HG03060 (cell line): ENCODE results near the gene ZBTB40.

Experiments used
- ATAC-seq: cut with Tn5 transposase; IDR thresholded peaks from one replicate; pipeline ENCODE4 v1.9.1; 2021; ENCODE audit warnings: low read depth, moderate number of reproducible peaks; ENCODE audit not compliant: unreplicated experiment

The ZBTB40 gene

DNA sequence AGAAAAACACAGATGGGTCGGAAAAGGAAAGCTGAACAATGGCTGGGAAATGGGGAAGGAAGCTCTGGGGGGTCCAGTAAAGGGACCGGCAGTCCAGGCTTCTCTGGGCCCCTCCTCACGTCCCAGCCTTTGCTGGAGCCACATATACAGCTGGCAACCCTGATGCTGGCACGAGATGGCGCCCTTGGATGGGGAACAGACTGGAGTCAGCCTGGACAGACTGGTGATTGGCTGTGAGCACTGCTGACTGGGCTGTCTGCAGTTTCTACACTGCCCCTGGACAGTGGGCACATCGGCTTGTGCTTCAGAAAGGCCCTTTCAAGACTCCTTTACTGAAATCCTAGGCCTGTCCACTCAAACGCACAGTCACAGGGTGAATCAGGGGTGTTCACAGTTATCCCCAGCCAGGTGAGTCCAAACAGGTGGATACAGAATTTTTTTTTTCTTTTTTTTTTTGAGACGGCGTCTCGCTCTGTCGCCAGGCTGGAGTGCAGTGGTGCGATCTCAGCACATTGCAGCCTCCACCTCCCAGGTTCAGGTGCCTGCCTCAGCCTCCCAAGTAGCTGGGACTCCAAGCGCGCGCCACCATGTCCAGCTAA is 31.1 kb upstream of the ZBTB40 start:
- ATAC-seq: no peak

DNA sequence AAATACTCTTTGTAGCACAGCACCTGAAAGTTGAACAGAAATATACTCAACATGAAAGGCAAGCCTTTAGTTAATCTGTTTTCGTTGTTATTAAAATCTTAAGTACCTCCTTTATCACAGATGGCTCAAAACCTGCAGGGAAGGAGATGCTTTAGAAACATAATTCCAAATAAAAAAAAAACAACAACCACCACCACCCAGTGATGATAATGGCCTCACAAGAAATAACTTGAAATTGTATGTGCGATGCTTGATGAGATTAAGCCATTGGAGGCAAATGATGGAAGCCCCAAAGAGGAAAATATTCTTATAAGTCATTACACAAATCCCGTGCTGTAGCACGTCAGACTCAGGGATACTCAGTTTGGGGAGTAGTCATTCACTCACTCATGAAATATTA is 24.9 kb upstream of the ZBTB40 start:
- no peak for ATAC-seq

DNA sequence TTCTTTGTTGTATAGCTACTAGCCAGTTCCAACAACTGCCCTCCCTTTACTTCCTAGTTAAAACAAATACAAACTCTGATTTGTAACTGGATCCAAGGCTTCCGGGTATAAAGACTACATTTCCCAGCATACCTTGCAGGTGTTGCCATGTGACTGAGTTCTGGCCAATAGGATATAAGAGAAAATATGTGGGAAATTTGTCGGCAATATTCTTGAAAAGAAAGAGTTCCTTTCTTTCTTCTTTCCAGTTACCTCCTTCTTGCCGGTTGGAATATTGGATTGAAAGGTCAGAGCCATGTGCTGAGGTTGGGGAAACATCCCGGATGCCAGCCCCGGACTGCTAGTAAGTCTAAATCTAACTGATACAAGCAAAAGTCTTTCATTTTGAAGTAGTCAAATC is 23.0 kb upstream of the ZBTB40 start:
- no peak for ATAC-seq

DNA sequence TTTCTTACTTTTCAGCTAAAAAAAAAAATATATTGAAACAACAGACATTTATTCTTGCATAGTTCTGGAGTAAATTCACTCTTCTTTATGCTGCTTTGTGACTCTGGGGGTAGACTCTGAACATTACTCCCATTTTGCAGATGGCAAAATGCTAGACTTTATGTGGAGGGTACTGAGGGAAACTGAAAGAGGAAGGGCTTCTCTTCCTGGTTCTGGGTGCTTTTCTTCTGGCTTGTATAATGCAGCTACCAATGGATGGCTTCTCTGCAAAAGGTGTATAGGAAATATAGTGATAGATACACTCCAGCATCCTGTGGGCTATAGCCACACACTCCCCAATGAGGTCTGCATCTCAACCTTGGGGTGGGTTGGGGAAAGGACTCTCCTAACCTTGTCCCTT is 19.7 kb upstream of the ZBTB40 start:
- ATAC-seq: no peak

DNA sequence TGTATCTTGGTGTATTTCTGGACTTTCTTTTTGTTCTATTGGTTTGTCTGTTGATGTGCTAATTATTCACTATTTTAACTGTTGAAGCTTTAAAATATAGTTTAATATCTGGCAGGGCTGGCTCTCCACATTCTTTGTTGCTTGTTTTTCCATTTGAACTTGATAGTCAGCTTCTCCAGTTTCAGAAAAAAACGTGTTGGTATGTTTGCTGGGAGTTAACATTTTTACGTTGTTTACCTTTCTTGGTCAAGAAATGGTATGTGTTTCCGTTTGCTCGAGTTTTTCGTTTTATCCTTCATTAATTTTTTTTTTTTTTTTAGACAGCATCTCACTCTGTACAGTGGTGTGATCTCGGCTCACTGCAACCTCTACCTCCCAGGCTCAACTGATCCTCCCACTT is 16.9 kb upstream of the ZBTB40 start:
- ATAC-seq: no peak

DNA sequence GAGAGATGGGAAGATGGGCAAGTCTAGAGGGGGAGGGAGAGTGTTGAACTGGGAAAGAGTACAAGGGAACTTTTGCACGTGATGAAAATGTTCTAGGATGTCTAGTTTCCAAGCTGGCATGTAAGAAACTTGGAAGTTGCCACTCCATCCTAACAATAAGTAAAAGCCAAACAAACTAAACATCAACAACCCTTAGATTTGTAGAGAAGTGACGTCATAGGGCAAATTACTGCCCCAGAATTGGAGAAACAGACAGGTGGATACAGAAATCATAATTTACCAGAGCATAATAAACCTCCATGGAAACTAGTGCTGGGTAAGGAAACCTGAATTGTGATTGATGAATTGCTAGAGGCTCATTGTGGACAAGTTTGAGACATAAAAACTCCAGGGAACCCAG is 14.7 kb upstream of the ZBTB40 start:
- ATAC-seq: no peak

DNA sequence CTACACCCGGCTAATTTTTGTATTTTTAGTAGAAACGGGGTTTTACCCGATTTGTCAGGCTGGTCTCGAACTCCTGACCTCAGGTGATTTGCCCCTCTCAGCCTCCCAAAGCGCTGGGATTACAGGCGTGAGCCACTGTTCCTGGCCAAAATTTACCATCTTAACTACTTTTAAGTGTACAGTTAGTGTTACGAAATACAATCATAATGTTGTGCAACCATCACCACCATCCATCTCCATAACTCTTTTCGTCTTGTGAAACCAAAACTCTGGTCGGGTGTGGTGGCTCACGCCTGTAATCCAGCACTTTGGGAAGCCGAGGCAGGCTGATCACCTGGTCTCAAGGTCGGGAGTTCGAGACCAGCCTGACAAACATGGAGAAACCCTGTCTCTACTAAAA is 14.1 kb upstream of the ZBTB40 start:
- ATAC-seq: no peak

DNA sequence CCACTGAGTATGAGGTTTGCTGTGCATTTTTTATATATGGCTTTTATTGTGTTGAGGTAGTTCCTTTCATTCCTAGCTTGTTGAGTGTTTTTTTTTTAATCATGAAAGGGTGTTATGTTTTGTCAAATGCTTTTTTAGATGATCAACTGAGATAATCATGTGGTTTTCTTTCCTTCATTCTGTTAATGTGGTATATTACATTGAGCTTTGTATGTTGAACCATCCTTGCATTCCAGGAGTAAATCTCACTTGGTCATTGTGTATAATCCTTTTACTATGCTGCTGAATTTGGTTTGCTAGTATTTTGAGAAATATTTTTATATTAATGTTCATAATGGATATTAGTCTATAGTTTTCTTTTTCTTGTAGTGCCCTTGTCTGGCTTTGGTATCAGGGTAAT is 11.1 kb upstream of the ZBTB40 start:
- no peak for ATAC-seq

DNA sequence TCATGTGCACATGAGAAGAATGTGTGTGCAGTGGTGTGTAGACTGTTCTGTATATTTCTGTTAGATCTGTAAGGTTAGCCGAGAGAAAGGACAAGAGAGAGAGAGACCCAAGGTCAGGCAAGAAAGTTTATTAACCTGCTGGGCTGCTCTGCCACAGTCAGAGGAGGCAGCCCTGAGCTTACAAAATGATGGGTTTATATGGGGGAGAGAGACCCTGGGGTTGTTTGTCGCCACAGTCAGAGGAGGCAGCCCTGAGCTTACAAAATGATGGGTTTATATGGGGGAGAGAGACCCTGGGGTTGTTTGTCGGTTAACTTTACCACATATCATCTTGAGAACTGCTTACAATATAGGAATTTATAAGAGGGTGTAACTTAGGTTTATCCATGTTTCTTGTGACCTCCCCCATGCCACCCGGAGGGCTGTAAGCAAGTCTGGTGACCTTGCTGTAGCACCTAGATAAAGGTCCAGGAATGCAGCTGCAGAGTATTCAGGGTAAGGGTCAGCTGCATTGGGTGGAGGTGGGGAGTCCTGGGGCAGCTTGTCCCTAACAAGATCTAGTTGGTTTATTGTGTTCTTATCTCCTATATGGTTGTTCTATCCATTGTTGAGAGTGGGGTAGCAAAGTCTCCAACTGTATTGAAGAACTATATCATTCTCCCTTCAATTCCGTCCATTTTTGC is 9.3 kb upstream of the ZBTB40 start:
- ATAC-seq: no peak

DNA sequence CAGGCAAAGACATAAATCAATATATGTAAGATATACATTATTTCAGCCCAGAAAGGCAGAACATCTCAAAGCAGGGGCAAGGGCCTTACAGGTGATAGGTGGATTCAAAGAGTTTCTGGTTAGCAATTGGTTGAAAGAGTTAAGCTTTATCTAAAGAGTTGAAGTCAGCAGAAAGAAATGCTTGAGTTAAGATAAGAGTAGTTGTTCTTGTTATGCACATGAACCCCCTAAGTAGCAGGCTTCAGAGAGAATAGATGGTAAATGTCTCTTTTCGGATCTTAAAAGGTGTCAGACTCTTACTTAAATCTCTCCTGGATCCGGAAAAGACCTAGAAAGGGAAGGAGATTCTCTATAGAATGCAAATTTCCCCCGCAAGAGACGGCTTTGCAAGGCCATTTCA is 8.3 kb upstream of the ZBTB40 start:
- no peak for ATAC-seq

DNA sequence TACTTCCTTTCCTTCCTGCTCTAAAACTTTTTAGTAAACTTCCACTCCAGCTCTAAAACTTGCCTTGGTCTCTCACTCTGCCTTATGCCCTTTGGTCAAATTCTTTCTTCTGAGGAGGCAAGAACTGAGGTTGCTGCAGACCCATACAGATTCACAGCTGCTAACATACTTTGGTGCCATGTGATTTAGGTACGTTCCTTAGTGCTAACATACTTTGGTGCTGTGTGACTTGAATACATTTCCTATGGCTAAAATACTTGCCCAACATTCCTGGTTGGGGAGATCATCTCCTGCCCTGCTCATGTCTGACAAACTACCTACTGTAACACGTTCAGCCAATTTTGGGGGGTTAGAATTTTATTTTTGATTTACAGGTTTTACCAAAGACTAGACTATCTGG is 6.8 kb upstream of the ZBTB40 start:
- no peak for ATAC-seq

DNA sequence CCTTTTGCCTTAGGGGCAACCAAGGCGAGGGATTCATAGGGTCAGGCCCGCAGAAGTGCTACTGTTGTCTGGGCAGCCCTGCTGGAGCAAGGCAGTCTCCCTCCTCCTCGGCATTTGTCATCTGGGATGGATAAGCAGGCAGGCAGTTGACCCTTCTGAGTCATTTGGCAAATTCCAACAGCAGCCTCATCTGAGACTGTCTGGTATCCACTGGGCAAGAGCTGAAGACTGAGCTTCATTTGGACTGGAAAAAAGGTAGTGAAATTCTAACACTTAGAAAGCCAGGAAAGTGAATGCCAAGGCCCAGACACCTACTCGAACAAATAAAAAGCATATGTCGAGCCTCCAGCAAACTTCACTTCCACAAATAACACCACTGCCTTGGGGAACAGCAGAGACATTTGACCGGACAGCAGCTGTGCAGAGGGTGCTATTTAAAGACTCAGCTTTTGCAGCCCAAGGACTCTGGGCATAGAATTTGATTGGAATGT is 4.0 kb upstream of the ZBTB40 start:
- ATAC-seq: no peak

DNA sequence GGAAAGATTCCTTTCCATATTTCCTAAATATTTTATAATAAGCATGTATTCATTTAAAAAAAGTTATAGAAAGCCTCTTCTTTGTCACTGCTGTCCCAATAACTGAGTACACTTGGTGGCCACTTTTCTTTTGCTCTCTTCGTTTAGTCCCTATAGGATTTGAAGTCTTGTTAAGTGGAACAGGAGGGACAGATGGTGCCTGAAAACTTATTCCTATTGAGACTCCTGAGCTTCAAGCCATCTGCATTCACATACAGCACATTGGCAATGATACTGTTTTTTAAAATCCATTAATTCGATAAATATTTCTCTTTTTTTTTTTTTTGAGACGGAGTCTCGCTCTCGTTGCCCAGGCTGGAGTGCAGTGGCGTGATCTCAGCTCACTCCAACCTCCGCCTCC is 2.0 kb upstream of the ZBTB40 start:
- ATAC-seq: no peak

DNA sequence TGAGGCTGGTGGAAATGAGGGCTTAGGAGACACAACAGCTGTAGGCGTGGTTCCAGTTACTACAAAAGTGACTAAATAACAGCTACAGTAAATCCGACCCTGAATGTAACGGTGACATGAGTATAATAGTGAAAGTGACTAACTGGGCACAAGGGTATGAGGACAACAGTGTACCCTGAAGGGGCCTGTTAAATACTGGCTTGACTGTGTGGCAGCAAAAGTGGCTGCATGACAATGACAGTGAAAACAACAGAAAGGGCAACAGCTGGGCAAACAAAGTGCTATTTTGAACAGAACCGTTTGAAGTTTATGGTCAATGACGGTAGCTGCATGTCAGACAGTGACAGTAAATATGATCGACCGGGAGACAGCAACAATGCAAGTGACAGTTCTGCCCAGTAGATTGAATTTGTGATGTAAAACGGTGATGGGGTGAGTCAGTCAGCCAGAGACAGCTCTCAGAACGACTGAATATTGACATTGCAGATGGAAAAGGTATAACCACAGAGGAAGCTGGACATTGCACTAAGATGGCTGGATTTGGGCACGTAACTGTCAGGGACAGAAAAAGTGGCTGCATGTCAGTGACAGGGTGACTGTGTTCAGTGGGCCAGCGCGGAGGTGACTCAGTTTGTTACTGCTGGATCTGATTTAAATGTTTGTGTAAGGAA is 1.2 kb upstream of the ZBTB40 start:
- no peak for ATAC-seq

DNA sequence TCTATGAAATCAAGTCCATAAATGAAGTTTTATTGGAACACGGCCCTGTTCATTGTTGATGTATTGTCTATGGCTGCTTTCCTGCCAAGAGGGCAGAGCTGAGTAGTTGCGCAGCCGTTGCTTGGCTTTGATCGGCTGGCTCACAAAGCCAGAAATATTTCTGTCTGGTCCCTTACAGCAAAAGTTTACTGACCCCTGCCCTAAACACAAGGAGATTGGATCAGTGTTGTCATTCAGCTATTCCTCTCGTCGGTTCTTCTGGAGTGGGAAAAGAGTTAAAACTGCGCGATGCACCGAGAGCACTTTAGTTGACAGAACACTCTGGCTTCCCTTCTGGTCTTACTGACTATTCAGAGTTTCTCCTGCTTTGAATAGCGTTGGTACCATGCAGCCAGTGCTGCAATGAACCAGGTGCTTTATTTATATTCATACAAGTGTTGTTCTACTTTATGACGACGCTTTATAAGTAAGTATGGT is 868 bp downstream of the ZBTB40 start:
- ATAC-seq: no peak

DNA sequence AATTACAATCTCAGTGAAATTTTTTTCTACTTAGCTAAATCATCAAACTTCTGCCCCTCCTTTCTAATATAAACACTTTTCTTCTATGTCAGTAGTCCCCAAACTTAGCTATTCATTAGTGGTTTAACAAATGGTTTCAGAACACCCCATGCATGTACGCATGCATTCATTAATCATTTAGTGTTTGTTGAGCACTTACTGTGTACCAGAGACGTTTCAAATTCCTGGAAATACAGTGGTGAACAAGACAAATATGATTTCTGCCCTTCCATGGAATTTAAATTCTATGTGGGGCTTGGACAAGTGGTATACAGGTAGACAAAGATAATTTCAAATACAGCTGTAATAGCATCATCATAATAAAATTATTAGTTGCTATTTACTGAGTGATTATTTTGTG is 1.5 kb downstream of the ZBTB40 start:
- ATAC-seq: no peak

DNA sequence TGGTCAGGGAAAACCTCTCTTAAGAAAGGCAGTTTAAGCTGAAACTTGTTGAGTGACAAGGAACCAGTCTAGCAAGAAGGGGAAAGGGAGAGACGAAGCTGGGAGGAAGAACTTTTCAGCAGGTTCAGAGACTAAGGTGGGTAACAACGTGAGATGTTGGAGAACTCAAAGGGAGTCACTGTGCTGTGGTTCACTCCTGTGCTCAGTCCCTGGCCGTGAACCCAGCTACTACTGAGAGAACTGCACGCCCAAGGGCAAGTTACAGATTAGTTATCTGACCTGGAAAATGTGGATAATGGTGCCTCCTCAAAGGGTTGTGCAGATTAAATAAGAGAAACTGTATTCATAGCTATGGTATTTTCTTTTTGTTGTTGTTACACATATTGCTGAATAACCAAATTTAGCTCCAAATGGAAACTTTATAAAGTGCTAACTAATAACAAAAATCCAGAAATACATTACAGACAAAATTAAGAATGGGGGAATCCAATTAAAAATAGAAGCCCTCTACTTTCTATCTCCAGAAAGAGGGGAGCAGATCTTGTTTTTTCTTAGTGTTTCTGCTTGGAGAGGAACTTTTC is 2.9 kb downstream of the ZBTB40 start:
- ATAC-seq: no peak

DNA sequence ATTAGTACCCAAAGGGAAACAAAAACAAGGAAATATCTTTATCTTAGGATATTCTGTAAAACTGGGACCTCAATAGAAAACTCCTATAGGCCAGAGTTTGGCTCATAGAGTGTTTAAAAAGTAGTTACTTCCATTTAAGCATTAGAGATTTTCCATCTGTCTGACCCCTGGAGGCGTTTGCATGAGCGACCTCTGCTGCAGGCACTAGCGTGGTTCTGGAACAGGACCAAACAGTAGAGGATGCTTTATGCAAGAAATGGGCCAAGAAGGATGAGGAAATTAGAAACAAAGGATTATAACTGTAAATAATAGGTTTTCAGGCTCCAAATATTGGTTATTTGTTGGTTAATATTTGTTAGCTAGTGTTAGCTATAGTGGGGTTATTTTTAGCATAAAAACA is 5.7 kb downstream of the ZBTB40 start:
- ATAC-seq: no peak

DNA sequence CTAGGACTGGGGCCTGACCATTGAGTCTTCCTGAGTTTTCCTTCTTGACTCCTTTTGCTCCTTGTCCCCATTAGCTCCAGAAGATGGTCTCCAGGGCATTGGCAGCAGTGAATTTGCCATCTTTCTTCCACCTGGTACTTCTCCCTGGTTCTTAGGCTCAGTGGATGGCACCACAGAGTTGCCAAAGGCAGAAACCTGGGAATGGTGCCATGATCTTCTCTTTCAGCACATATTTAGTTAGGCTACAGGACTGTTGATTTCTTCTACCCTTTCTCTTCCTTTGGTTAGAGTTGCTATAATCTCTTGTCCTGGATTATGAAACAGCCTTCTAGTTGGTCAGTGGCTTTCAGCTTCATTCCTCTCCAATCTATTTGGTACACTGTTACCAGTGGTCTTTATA is 6.2 kb downstream of the ZBTB40 start:
- ATAC-seq: no peak

DNA sequence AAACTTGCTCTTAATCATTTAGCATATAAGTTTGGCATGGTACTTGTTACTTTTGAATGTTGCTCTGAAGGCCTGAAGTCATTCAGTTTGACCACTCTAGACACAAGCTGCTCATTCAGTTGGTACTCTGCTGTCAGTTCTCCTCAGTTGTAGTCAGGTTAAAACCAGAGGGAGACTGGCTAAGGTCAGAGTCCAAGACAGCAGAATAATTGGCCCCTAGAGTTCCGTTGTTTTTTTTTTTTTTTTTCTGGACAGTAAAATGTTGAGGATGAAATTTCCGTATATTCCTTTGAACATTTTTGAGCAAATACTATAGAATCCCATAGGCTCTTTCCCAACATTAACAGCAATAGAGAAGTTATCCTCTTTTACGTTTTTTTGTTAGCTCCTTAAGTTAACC is 9.4 kb downstream of the ZBTB40 start:
- no peak for ATAC-seq

DNA sequence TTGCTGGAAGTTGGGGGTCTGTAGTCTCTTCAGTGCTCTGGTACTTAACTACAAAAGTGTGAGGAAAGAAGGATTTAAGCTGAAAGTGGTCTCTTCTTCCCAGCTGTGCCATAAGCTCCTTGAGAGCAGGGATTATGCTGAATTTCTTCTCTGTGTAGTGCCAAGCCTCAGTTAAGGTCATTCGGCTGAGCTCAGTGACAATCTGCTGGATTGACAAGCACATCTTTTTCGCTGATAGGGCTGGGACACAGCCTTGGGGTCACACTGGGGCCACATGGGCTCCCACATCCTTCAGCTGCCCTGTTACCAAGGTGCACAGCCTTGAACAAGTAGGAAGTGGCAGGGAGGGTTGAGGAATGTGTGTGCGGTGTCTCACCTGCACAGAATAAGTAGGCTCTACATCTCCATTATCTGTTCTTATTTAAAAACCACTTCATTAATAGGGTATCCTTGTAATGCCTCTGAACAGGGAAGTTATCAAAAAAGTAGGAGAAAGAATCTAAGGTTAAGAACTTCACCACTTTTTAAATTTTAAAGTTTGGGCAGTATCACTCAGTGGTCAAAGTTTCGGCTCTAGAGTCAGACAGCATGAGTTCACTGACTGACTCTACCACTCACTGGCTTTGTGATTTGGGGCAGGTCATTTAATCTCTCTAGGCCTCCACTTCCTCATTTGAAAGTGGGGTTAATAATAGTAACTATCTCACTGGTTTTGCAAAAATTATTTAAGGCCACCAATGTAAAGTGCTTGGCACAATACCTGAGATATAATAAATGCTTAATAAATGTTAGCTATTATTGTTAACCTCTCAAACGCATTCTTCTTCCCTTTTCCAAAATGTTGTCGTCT is 10.3 kb downstream of the ZBTB40 start:
- no peak for ATAC-seq
